Measurements from ENCODE around the gene KCNAB2.
A peak's percentile ranks its signal among the peaks of the same experiment; 100 is the strongest.
"Not testable (repeated sequence)": the region's sequence is repeated elsewhere in the genome, so short reads cannot be mapped to it uniquely, and the experiment has no call there.

KCNAB2 gene

DNA sequence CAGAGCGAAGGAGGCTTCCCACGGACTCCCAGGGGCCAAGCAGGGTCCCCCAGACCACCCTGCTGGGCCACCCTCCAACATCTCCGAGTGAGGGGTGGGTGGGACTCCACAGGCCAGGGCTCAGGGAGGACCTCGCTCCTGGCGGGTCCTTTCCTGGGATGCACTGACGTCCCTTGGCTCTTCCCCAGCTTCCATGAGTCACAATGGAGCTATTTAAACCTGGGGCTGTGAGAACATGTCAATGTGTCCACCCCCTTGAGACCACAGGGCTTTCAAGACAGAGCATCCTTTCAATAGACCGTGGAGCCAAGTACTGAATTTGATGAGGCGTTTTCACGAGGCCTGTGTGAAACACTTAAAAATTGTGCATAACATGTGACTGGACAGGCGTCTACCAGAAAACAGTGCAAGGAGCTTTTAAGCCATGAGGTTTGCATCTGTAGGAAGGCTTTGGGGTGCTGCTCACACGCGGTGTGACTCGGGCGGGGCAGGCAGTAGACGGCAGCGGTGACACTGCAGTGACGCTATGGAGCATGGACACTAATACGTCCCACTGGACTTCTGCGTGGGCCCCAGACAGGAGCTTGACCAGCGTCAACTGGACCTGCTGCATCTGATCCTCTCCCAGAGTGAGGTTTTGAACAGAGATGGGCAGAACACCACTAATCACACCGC, 29.4 kb upstream of the KCNAB2 start:
- no peak overlapping the region for H3K4me3 ChIP-seq (ENCODE audit: low read depth, low read length)
- peak; percentile 64 for DNase-seq (ENCODE audit: low read depth)

DNA sequence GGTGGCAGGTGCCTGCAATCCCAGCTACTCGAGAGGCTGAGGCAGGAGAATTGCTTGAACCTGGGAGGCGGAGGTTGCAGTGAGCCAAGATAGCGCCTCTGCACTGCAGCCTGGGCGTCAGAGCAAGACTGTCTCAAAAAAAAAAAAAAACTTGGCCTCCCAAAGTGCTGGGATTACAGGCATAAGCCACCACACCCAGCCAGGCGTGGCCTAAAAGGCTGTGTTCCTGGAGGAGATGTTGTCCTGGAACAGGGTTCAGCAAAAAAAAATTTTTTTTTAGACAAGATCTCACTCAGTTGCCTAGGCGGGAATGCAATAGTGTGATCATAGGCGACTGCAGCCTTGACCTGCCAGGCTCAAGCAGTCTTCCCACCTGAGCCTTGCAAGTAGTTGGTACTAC, 28.0 kb upstream of the KCNAB2 start:
- DNase-seq (ENCODE audit: low read depth); H3K4me3 ChIP-seq (ENCODE audit: low read depth, low read length): not testable (repeated sequence)

More for the DNA sequence above, 29.4 kb upstream of the KCNAB2 start:
- TF ChIP-seq, protein P1, sequence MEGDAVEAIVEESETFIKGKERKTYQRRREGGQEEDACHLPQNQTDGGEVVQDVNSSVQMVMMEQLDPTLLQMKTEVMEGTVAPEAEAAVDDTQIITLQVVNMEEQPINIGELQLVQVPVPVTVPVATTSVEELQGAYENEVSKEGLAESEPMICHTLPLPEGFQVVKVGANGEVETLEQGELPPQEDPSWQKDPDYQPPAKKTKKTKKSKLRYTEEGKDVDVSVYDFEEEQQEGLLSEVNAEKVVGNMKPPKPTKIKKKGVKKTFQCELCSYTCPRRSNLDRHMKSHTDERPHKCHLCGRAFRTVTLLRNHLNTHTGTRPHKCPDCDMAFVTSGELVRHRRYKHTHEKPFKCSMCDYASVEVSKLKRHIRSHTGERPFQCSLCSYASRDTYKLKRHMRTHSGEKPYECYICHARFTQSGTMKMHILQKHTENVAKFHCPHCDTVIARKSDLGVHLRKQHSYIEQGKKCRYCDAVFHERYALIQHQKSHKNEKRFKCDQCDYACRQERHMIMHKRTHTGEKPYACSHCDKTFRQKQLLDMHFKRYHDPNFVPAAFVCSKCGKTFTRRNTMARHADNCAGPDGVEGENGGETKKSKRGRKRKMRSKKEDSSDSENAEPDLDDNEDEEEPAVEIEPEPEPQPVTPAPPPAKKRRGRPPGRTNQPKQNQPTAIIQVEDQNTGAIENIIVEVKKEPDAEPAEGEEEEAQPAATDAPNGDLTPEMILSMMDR (conservative IDR thresholded peaks at IDR 0.05; ENCODE audit: low read depth, low read length) = no peak

DNA sequence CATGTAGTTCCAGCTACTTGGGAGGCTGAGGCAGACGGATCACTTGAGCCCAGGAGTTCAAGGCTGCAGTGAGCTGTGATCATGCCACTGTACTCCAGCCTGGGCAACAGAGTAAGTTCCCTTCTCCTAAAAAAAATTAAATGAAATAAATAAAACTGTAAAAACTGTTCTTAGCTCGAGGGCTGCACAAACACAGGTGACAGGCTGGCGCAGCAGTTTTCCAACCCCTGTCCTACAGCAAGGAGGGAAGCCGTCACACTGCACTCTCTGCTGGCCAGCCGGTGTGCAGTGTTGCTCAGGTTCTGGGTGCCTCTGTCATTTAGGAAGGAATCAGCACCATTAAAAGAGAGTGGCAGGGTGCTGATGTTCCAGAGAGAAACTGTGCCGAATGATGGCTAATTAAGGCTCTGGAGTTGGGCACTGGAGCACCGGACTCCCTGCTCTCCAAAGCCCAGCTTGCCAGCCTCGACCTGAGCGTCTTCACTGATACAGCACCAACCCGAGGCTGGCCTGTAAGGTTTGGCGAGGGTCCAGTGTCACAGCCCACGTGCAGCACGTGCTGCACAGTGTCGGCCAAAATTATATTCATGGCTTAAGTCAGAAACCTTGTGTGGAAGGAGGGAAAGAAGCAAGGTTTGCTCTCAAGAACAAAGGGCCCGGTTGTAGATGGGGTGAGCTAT, 26.4 kb upstream of the KCNAB2 start:
- TF ChIP-seq, protein P1 (conservative IDR thresholded peaks at IDR 0.05; ENCODE audit: low read depth, low read length) = no peak
- no peak for DNase-seq (ENCODE audit: low read depth)
- no peak overlapping the region for H3K4me3 ChIP-seq (ENCODE audit: low read depth, low read length)

DNA sequence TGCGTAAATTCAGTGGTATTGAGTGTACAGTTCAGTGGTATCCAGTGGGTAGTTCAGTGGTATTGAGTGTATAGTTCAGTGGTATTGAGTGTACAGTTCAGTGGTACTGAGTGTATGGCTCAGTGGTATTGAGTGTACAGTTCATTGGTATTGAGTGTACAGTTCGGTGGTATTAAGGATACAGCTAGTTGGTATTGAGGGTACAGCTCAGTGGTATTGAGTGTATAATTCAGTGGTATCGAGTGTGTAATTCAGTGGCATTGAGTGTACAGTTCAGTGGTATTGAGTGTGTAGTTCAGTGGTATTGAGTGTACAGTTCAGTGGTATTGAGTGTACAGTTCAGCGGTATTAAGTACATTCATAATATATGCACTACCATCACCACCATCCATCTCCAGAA, 23.5 kb upstream of the KCNAB2 start:
- no peak for DNase-seq (ENCODE audit: low read depth)
- TF ChIP-seq, protein P1 (conservative IDR thresholded peaks at IDR 0.05; ENCODE audit: low read depth, low read length) = no peak
- H3K4me3 ChIP-seq (ENCODE audit: low read depth, low read length) = no peak overlapping the region

DNA sequence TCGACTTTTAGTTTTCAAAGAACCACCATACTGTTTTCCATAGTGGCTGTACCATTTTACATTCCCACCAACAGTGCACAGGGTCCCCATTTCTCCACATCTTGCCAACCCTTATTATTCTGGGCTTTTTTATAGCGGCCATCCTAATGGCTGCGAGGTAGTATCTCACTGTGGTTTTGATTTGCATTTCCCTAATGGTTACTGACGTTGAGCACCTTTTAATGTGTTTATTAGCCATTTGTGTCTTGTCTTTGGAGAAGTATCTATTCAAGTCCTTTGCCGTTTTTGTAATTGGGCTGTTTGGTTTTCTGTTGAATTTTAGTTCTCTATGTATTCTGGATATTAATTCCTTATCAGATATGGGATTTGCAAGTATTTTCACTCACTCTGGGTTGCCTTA, 22.3 kb upstream of the KCNAB2 start:
- DNase-seq (ENCODE audit: low read depth) = no peak
- H3K4me3 ChIP-seq (ENCODE audit: low read depth, low read length) = no peak overlapping the region
- TF ChIP-seq, protein P1 (conservative IDR thresholded peaks at IDR 0.05; ENCODE audit: low read depth, low read length) = no peak

DNA sequence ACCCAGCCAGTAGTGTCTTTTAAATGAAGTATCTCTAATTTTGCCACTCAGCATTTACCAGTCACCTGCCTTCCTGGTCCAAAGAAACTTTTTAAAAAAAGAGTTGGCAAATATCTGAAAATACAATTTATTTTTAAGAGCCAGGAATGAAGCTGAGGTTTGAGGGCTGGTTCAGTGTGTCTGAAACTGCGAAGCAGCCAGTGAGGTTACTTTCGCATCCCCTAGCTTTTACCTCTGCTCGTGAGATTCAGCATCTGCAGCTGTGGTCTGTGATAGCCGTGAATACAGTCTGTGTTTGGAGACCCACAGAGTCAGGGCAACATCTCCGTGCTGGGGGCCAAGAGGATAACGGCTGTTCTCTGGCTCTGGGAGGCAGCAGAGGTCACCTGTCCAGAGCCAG, 21.3 kb upstream of the KCNAB2 start:
- no peak overlapping the region for H3K4me3 ChIP-seq (ENCODE audit: low read depth, low read length)
- DNase-seq (ENCODE audit: low read depth) = no peak
- TF ChIP-seq, protein P1 (conservative IDR thresholded peaks at IDR 0.05; ENCODE audit: low read depth, low read length) = no peak

DNA sequence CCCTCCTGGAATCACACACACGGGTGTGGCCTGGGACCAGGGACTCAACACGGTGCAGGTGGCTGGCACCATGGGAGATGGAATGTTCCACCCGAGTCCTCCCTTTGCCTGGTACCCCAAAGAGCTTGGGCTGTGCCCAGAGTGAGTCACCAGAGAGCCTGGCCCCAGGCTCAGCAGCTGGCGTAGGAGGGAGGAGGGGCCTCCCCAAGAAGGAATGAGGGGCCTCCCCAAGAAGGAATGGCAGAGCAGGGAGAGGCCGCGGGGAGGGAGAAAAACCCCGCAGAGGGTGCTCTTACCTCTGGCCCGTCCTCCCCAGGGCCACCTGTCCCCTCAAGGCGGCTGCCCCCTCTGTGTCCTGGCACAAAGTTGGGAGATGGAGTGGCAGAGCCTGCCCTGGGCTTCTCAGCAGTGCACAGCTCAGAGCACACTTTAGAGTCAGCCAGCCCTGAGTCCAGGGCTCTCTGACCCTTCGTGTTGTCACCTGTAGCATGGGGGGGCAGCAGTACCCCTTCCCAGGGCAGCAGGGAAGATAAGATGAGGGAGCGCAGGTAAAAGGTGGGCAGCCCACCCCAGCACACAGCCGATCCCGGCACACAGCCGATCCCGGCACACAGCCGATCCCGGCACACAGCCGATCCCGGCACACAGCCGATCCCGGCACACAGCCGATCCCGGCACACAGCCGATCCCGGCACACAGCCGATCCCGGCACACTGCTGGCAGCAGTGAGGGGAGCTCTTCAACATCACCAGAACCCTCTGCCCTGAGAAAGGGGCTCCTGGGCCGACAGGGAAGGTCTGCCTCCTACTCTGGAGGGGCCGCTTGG, 20.2 kb upstream of the KCNAB2 start:
- DNase-seq (ENCODE audit: low read depth) = no peak
- TF ChIP-seq, protein P1 (conservative IDR thresholded peaks at IDR 0.05; ENCODE audit: low read depth, low read length) = no peak
- H3K4me3 ChIP-seq (ENCODE audit: low read depth, low read length) = no peak overlapping the region

Measured in choroid plexus epithelial cell (primary cell).